ENCODE results near the gene FAM174B. TPM values are rescaled to one million over a fixed set of nuclear protein-coding genes. Genes with fewer than 3 reads are reported as not detected.

The FAM174B gene
- total and polyA plus RNA-seq, 2 experiments from 2014 or later, result 17.8 to 34.9 TPM

GRCh38 chr15:92624401-92624991, 31.1 kb downstream of the FAM174B start:
- H3K36me3 ChIP-seq (replicated peaks; ENCODE audit: insufficient read depth, low read depth), result no peaks in the 10 kb centered on the region
- 54% methylated on average over 15 of the region's 15 CpGs for WGBS (ENCODE audit: low lambda C conversion rate, missing lambda C conversion rate)
- DNase-seq (ENCODE audit: low spot score), result peak; percentile 37
- peaks cover 27% of the 10 kb centered on the region for H3K4me1 ChIP-seq (ENCODE audit: insufficient read depth)
- H2AFZ ChIP-seq, result peak overlapping the region; percentile 17
- H4K20me1 ChIP-seq (ENCODE audit: insufficient read depth, poor library complexity, severe bottlenecking), result no peaks in the 10 kb centered on the region
- no peaks in the 10 kb centered on the region for H3K79me2 ChIP-seq
- H3K27ac ChIP-seq, result peak overlapping the region; percentile 65
- H3K9me3 ChIP-seq (ENCODE audit: low read depth), result no peaks in the 10 kb centered on the region
- H3K27me3 ChIP-seq, result no peaks in the 10 kb centered on the region
- no peaks in the 10 kb centered on the region for H3K9me2 ChIP-seq (replicated peaks; ENCODE audit: insufficient read depth)
- H3K4me3 ChIP-seq, result no peak overlapping the region
- H3K4me2 ChIP-seq, result peak overlapping the region; percentile 31
- no peak for TF ChIP-seq EZH2phosphoT487 (IDR thresholded peaks at IDR 0.05; ENCODE audit: low read depth, severe bottlenecking, unreplicated experiment)
- TF ChIP-seq CTCF (IDR thresholded peaks at IDR 0.05; ENCODE audit: poor library complexity), result no peak
- TF ChIP-seq EZH2 (IDR thresholded peaks at IDR 0.05; ENCODE audit: borderline replicate concordance), result no peak

GRCh38 chr15:92623435-92623834, 32.1 kb downstream of the FAM174B start:
- no peak for TF ChIP-seq CTCF (IDR thresholded peaks at IDR 0.05; ENCODE audit: poor library complexity)
- no peak for TF ChIP-seq EZH2 (IDR thresholded peaks at IDR 0.05; ENCODE audit: borderline replicate concordance)
- no peak for TF ChIP-seq EZH2phosphoT487 (IDR thresholded peaks at IDR 0.05; ENCODE audit: low read depth, severe bottlenecking, unreplicated experiment)
- Histone ChIP-seq H2AFZ (no peak overlapping the region), H3K4me3 (no peak overlapping the region), H3K27ac (no peak overlapping the region), H3K9me2 (replicated peaks; ENCODE audit: insufficient read depth) (no peaks in the 10 kb centered on the region), H3K79me2 (no peaks in the 10 kb centered on the region), H3K27me3 (no peaks in the 10 kb centered on the region), H3K4me2 (no peak overlapping the region), H4K20me1 (ENCODE audit: insufficient read depth, poor library complexity, severe bottlenecking) (no peaks in the 10 kb centered on the region), H3K36me3 (replicated peaks; ENCODE audit: insufficient read depth, low read depth) (no peaks in the 10 kb centered on the region), H3K9me3 (ENCODE audit: low read depth) (no peaks in the 10 kb centered on the region), H3K4me1 (ENCODE audit: insufficient read depth) (peaks cover 37% of the 10 kb centered on the region)
- WGBS (ENCODE audit: low lambda C conversion rate, missing lambda C conversion rate), result 87% methylated on average over 14 of the region's 14 CpGs
- DNase-seq (ENCODE audit: low spot score), result no peak

GRCh38 chr15:92621972-92622533, 33.5 kb downstream of the FAM174B start:
- H3K9me2 ChIP-seq (replicated peaks; ENCODE audit: insufficient read depth), result no peaks in the 10 kb centered on the region
- H3K9me3 ChIP-seq (ENCODE audit: low read depth), result no peaks in the 10 kb centered on the region
- TF ChIP-seq CTCF (IDR thresholded peaks at IDR 0.05; ENCODE audit: poor library complexity) (no peak), EZH2phosphoT487 (IDR thresholded peaks at IDR 0.05; ENCODE audit: low read depth, severe bottlenecking, unreplicated experiment) (no peak), EZH2 (IDR thresholded peaks at IDR 0.05; ENCODE audit: borderline replicate concordance) (no peak)
- WGBS (ENCODE audit: low lambda C conversion rate, missing lambda C conversion rate), result 96% methylated on average over 19 of the region's 19 CpGs
- H4K20me1 ChIP-seq (ENCODE audit: insufficient read depth, poor library complexity, severe bottlenecking), result no peaks in the 10 kb centered on the region
- H3K27ac ChIP-seq, result no peak overlapping the region
- H3K4me1 ChIP-seq (ENCODE audit: insufficient read depth), result peaks cover 49% of the 10 kb centered on the region
- H3K27me3 ChIP-seq, result no peaks in the 10 kb centered on the region
- no peak overlapping the region for H2AFZ ChIP-seq
- H3K36me3 ChIP-seq (replicated peaks; ENCODE audit: insufficient read depth, low read depth), result no peaks in the 10 kb centered on the region
- DNase-seq (ENCODE audit: low spot score), result no peak
- H3K4me3 ChIP-seq, result no peak overlapping the region
- no peaks in the 10 kb centered on the region for H3K79me2 ChIP-seq
- no peak overlapping the region for H3K4me2 ChIP-seq
